SK-N-SH (cell line): ENCODE results near the gene SOWAHD.

Experiments used
- CHD2 ChIP-seq: fragments of 150-350 bp; IDR thresholded peaks from 2 replicates; pipeline ENCODE4 v1.6.1; 2018; ENCODE audit warnings: low read length; ENCODE audit not compliant: partially characterized antibody
- CTCF ChIP-seq: fragments of 200-600 bp; sonication (generic); IDR thresholded peaks from 2 replicates; pipeline ENCODE4 v1.6.1; 2017; ENCODE audit warnings: antibody characterized with exemption, mild to moderate bottlenecking, moderate library complexity
- POLR2AphosphoS5 ChIP-seq: IDR thresholded peaks from 2 replicates; pipeline ENCODE4 v1.6.1; 2012; ENCODE audit warnings: low read depth, low read length
- RAD21 ChIP-seq: IDR thresholded peaks from 2 replicates; pipeline ENCODE4 v1.6.1; 2012; ENCODE audit warnings: mild to moderate bottlenecking, low read length
- REST ChIP-seq: IDR thresholded peaks from 2 replicates; pipeline ENCODE4 v1.6.1; 2012; ENCODE audit warnings: mild to moderate bottlenecking, low read depth, low read length, moderate library complexity
- TF ChIP-seq, protein P1 (sequence below): IDR thresholded peaks from 2 replicates; pipeline ENCODE4; 2012

DNA sequence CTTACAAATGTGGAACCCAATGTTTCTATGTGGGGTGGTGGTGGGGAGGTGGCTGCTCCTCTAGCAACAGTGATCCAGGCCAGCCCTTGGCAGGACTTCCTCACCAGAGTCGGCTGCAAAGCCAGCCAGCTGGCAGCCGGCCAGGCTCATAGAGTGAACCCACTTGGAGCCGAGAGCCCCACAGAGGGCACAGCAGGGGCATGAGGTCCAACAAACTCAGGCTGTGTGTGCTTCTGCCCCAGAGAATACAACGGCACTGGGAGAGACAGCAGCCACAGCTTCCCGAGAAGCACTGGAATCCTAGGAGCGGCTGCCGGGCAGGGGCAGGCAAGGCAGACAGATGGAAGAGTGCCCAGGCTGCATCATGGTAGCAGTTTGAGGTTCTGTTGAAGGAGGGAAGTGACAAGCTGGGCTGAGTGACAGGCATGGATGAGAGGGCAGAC is 23.5 kb upstream of the SOWAHD start:
- TF ChIP-seq RAD21 (no peak), CTCF (no peak), CHD2 (no peak), POLR2AphosphoS5 (no peak), REST (no peak)
- TF ChIP-seq, protein P1, sequence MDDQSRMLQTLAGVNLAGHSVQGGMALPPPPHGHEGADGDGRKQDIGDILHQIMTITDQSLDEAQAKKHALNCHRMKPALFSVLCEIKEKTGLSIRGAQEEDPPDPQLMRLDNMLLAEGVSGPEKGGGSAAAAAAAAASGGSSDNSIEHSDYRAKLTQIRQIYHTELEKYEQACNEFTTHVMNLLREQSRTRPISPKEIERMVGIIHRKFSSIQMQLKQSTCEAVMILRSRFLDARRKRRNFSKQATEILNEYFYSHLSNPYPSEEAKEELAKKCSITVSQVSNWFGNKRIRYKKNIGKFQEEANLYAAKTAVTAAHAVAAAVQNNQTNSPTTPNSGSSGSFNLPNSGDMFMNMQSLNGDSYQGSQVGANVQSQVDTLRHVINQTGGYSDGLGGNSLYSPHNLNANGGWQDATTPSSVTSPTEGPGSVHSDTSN, result no peak
